BLaER1 treated with 17β-estradiol and CSF1 and Interleukin-3, amounts not matched to agents 10 nM and 100 nM (cell line): ENCODE measurements around the gene PILRA.
"Not testable (repeated sequence)": the region's sequence is repeated elsewhere in the genome, so short reads cannot be mapped to it uniquely, and the experiment has no call there.

Source experiments
- H3K27ac ChIP-seq, 11 experiments: shearing (Covaris generic); formaldehyde crosslinking; 2 replicates each; pipeline ENCODE4 v1.8.1; 2022
- H3K27me3 ChIP-seq, 11 experiments: shearing (Covaris generic); formaldehyde crosslinking; 2 replicates each; pipeline ENCODE4 v1.8.1; 2022
- H3K36me3 ChIP-seq, 11 experiments: shearing (Covaris generic); formaldehyde crosslinking; 2 replicates each; pipeline ENCODE4 v1.8.1; 2022
- H3K4me1 ChIP-seq, 10 experiments: shearing (Covaris generic); formaldehyde crosslinking; 2 replicates each; pipeline ENCODE4 v1.8.1; 2022
- H3K4me2 ChIP-seq, 11 experiments: shearing (Covaris generic); formaldehyde crosslinking; 2 replicates each; pipeline ENCODE4 v1.8.1; 2022
- H3K4me3 ChIP-seq, 10 experiments: shearing (Covaris generic); formaldehyde crosslinking; 2 replicates each; pipeline ENCODE4 v1.8.1; 2022
- H3K9ac ChIP-seq, 11 experiments: shearing (Covaris generic); formaldehyde crosslinking; 2 replicates each; pipeline ENCODE4 v1.8.1; 2022
- H3K9me3 ChIP-seq, 11 experiments: shearing (Covaris generic); formaldehyde crosslinking; replicated peaks in 1 of 11; 2 replicates each; pipeline ENCODE4 v1.8.1; 2022
- H4K20me1 ChIP-seq, 11 experiments: shearing (Covaris generic); formaldehyde crosslinking; 2 replicates each; pipeline ENCODE4 v1.8.1; 2022
- Cebpa-rat ChIP-seq, 11 experiments: shearing (Covaris generic); IDR thresholded peaks; 2 replicates each; pipeline ENCODE4 v1.8.1; 2022

Gene PILRA

DNA sequence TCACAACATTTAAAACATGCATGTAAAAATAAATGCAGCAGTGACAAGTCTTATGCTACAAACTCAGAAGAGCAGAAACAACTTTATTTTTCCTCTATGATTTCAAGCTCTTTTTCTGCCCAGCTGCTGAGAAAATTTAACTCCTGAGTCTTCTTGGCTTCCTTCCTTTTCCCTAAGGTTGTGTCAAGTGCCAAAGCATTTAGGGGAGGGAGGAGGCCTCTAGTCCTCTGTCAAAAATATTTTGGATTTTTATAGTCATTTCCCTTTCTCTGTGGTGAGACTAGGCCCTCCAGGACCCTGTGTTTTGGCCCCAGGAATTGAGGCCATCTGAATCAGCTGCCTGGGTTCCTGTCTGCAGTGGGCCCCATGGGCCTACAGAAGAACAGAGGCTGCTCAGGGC is 26.4 kb upstream of the PILRA start:
- H3K4me2 ChIP-seq: no peak overlapping the region
- H3K36me3 ChIP-seq: peaks cover 58 to 86% (median 83%) of the 10 kb centered on the region in 11 experiments
- peaks cover 6 to 43% (median 36%) of the 10 kb centered on the region in 10 experiments for H3K4me1 ChIP-seq
- TF ChIP-seq Cebpa-rat (IDR thresholded peaks at IDR 0.05): no peak
- H3K27ac ChIP-seq: peak overlapping the region in 2 of 11 experiments; percentile 22 to 35; a peak in 2 of 22 replicates
- H4K20me1 ChIP-seq: peaks cover 0 to 62% (median 42%) of the 10 kb centered on the region in 11 experiments; a peak in 18 of 22 replicates
- H3K27me3 ChIP-seq: no peaks in the 10 kb centered on the region
- peak overlapping the region in 7 of 11 experiments; percentile 1 to 40 (median 17); a peak in 6 of 22 replicates for H3K9ac ChIP-seq
- H3K4me3 ChIP-seq: no peak overlapping the region
- no peaks in the 10 kb centered on the region for H3K9me3 ChIP-seq

GRCh38 chr7:100348805-100349204 is 24.5 kb upstream of the PILRA start:
- Histone ChIP-seq H3K36me3 (peaks cover 69 to 86% (median 82%) of the 10 kb centered on the region in 11 experiments), H3K9ac (peak overlapping the region in 1 of 11 experiments; percentile 51; a peak in 1 of 22 replicates), H4K20me1 (peaks cover 0 to 46% (median 28%) of the 10 kb centered on the region in 11 experiments; a peak in 18 of 22 replicates), H3K9me3 (no peaks in the 10 kb centered on the region), H3K4me2 (no peak overlapping the region), H3K4me1 (peaks cover 6 to 30% (median 20%) of the 10 kb centered on the region in 10 experiments), H3K27ac (no peak overlapping the region), H3K4me3 (no peak overlapping the region), H3K27me3 (no peaks in the 10 kb centered on the region)
- no peak for TF ChIP-seq Cebpa-rat (IDR thresholded peaks at IDR 0.05)

- Histone ChIP-seq H3K9ac (peak overlapping the region in 2 of 11 experiments; percentile 22 to 51; a peak in 2 of 22 replicates), H3K4me1 (peaks cover 3 to 21% (median 11%) of the 10 kb centered on the region in 10 experiments), H3K36me3 (peaks cover 79 to 92% (median 90%) of the 10 kb centered on the region in 11 experiments), H3K4me3 (no peak overlapping the region), H4K20me1 (peaks cover 0 to 43% (median 19%) of the 10 kb centered on the region in 11 experiments; a peak in 18 of 22 replicates), H3K27me3 (no peaks in the 10 kb centered on the region), H3K27ac (no peak overlapping the region), H3K4me2 (no peak overlapping the region), H3K9me3 (no peaks in the 10 kb centered on the region)
- TF ChIP-seq Cebpa-rat (IDR thresholded peaks at IDR 0.05): no peak
Observed at GRCh38 chr7:100349757-100350156, 23.5 kb upstream of the PILRA start.

GRCh38 chr7:100351657-100352058 is 21.6 kb upstream of the PILRA start:
- Histone ChIP-seq H3K27ac (no peak overlapping the region), H3K27me3 (no peaks in the 10 kb centered on the region), H3K4me1 (peaks cover 0 to 23% (median 7%) of the 10 kb centered on the region in 10 experiments; a peak in 13 of 20 replicates), H4K20me1 (peaks cover 0 to 48% (median 17%) of the 10 kb centered on the region in 11 experiments; a peak in 13 of 22 replicates), H3K36me3 (peaks cover 91 to 100% (median 98%) of the 10 kb centered on the region in 11 experiments), H3K9me3 (no peaks in the 10 kb centered on the region), H3K9ac (peak overlapping the region in 4 of 11 experiments; percentile 1 to 18 (median 12); a peak in 1 of 22 replicates), H3K4me2 (no peak overlapping the region), H3K4me3 (no peak overlapping the region)
- TF ChIP-seq Cebpa-rat (IDR thresholded peaks at IDR 0.05): no peak

- Histone ChIP-seq H4K20me1 (peaks cover 0 to 47% (median 14%) of the 10 kb centered on the region in 11 experiments; a peak in 12 of 22 replicates), H3K4me1 (peaks cover 0 to 30% (median 9%) of the 10 kb centered on the region in 10 experiments; a peak in 13 of 20 replicates), H3K36me3 (peaks cover 88 to 100% (median 98%) of the 10 kb centered on the region in 11 experiments)
- not testable (repeated sequence) for H3K4me3 ChIP-seq, H3K9ac ChIP-seq, H3K27me3 ChIP-seq, H3K9me3 ChIP-seq, H3K4me2 ChIP-seq, H3K27ac ChIP-seq
Observed at GRCh38 chr7:100352230-100352781, 21.0 kb upstream of the PILRA start.

GRCh38 chr7:100352984-100353684 is 20.2 kb upstream of the PILRA start:
- Histone ChIP-seq H3K9ac (peak overlapping the region in 1 of 11 experiments; percentile 10; a peak in 1 of 22 replicates), H3K4me1 (peaks cover 0 to 32% (median 13%) of the 10 kb centered on the region in 10 experiments; a peak in 14 of 20 replicates), H3K9me3 (no peaks in the 10 kb centered on the region), H3K4me2 (no peak overlapping the region), H4K20me1 (peaks cover 0 to 43% (median 15%) of the 10 kb centered on the region in 11 experiments; a peak in 9 of 22 replicates), H3K27me3 (no peaks in the 10 kb centered on the region), H3K27ac (peak overlapping the region in 2 of 11 experiments; percentile 13 to 28; a peak in 2 of 22 replicates), H3K4me3 (no peak overlapping the region), H3K36me3 (peaks cover 84 to 100% (median 98%) of the 10 kb centered on the region in 11 experiments)
- no peak for TF ChIP-seq Cebpa-rat (IDR thresholded peaks at IDR 0.05)

DNA sequence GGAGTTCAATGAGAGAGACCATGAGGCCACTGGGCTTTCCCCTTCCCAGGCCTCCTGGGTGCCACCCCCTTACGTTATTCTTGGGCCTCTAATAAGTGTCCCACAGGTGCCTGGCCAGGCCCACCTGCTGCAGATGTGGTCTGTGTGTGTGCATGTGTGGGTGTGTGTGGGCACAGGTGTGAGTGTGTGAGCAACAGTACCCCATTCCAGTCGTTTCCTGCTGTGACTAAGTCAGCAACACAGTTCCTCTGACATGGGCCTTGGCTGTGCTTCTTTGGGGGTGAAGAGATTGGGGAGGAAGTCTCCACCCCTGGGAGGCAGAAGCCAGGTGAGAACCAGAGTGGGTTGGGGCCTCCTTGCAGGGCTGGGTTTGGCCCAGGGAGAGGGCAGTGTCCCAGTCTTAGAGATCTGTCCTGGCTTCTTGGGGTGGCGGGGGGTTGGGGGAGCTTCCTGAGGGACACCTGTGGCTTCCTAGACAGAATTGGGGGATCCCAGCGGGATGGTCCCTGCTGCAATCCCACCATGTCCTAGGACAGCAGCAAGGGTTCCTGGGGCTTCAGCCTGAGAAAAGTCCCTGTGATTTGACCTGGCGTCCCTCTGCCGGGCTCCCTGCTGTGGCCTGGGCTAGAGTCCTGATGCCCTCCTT is 19.5 kb upstream of the PILRA start:
- H3K4me3 ChIP-seq: no peak overlapping the region
- peaks cover 0 to 38% (median 15%) of the 10 kb centered on the region in 10 experiments; a peak in 14 of 20 replicates for H3K4me1 ChIP-seq
- no peak for TF ChIP-seq Cebpa-rat (IDR thresholded peaks at IDR 0.05)
- no peaks in the 10 kb centered on the region for H3K27me3 ChIP-seq
- peak overlapping the region in 1 of 11 experiments; percentile 10; a peak in 1 of 22 replicates for H3K9ac ChIP-seq
- no peak overlapping the region for H3K4me2 ChIP-seq
- peaks cover 0 to 43% (median 15%) of the 10 kb centered on the region in 11 experiments; a peak in 9 of 22 replicates for H4K20me1 ChIP-seq
- no peaks in the 10 kb centered on the region for H3K9me3 ChIP-seq
- peak overlapping the region in 3 of 11 experiments; percentile 13 to 28 (median 14); a peak in 2 of 22 replicates for H3K27ac ChIP-seq
- H3K36me3 ChIP-seq: peaks cover 83 to 100% (median 98%) of the 10 kb centered on the region in 11 experiments

DNA sequence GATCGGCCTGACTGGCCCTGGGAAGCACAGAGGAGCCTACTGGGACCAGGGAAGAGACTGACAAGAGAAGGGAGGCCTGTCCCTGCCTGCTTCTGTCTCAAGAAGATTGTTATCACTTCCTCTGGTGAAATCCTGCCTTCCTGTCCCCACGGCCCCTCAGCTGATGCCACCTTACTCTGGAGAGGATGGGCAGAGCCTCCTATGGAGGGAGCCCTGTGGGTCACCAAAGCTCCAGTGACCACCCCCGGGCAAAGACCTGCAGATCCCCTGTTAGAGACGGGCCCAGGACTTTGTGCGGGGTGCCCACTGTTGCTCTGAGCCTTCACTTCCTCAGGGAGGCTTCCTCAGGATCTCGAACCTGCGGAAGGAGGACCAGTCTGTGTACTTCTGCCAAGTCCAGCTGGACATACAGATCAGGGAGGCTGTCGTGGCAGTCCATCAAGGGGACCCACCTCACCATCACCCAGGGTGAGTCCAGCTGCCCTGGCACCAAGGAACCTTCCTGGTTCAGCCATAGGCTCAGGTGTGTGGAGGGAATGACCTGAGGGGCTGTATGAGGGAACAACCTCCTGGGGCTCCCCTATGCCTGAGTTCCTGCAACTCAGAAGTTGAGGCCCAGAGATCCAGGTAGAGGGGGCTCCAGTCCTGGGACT is 16.7 kb upstream of the PILRA start:
- peak overlapping the region in 4 of 11 experiments; percentile 2 to 48 (median 22); a peak in 2 of 22 replicates for H3K4me2 ChIP-seq
- H3K9ac ChIP-seq: peak overlapping the region in 10 of 11 experiments; percentile 5 to 50 (median 34); a peak in 12 of 22 replicates
- peaks cover 83 to 100% (median 99%) of the 10 kb centered on the region in 11 experiments for H3K36me3 ChIP-seq
- no peak overlapping the region for H3K4me3 ChIP-seq
- H3K9me3 ChIP-seq: no peaks in the 10 kb centered on the region
- H3K4me1 ChIP-seq: peaks cover 0 to 45% (median 13%) of the 10 kb centered on the region in 10 experiments; a peak in 13 of 20 replicates
- peaks cover 0 to 36% (median 6%) of the 10 kb centered on the region in 11 experiments; a peak in 7 of 22 replicates for H4K20me1 ChIP-seq
- peak overlapping the region in 8 of 11 experiments; percentile 5 to 56 (median 40); a peak in 11 of 22 replicates for H3K27ac ChIP-seq
- no peak for TF ChIP-seq Cebpa-rat (IDR thresholded peaks at IDR 0.05)
- H3K27me3 ChIP-seq: no peaks in the 10 kb centered on the region
